Activated effector memory CD4-positive, alpha-beta T cell treated with anti-CD3 and anti-CD28 coated beads, Interleukin-2, amount 50 U/mL, for 16 hours (primary cell): ENCODE data around the gene TSPYL6.

Experiments
- DNase-seq: peaks from one replicate; pipeline ENCODE4 v3.0.0-alpha.2; 2020

The TSPYL6 gene

GRCh38 chr2:54255230-54256090 lies 569 bp downstream of the TSPYL6 start:
- no peak for DNase-seq

- no peak for DNase-seq
Observed at GRCh38 chr2:54254180-54254579, 1.8 kb downstream of the TSPYL6 start.

GRCh38 chr2:54249629-54250028 lies 6.4 kb downstream of the TSPYL6 start:
- DNase-seq, result no peak

GRCh38 chr2:54247115-54247514 lies 8.9 kb downstream of the TSPYL6 start:
- no peak for DNase-seq

GRCh38 chr2:54240515-54241469 lies 15.2 kb downstream of the TSPYL6 start:
- no peak for DNase-seq

GRCh38 chr2:54239427-54239826 lies 16.6 kb downstream of the TSPYL6 start:
- no peak for DNase-seq

- DNase-seq, result no peak
Observed at GRCh38 chr2:54237428-54237827, 18.6 kb downstream of the TSPYL6 start.

- DNase-seq, result no peak
Observed at GRCh38 chr2:54233832-54234649, 22.0 kb downstream of the TSPYL6 start.

GRCh38 chr2:54228945-54229344 lies 27.1 kb downstream of the TSPYL6 start:
- no peak for DNase-seq

- no peak for DNase-seq
Observed at GRCh38 chr2:54227798-54228197, 28.2 kb downstream of the TSPYL6 start.

- DNase-seq, result no peak
Observed at GRCh38 chr2:54226260-54226659, 29.8 kb downstream of the TSPYL6 start.

GRCh38 chr2:54224997-54225396 lies 31.0 kb downstream of the TSPYL6 start:
- no peak for DNase-seq

- DNase-seq, result no peak
Observed at GRCh38 chr2:54213082-54213481, 42.9 kb downstream of the TSPYL6 start.

GRCh38 chr2:54212456-54212855 lies 43.6 kb downstream of the TSPYL6 start:
- no peak for DNase-seq

GRCh38 chr2:54209379-54209778 lies 46.6 kb downstream of the TSPYL6 start:
- DNase-seq, result no peak

- DNase-seq, result no peak
Observed at GRCh38 chr2:54208364-54209240, 47.4 kb downstream of the TSPYL6 start.

GRCh38 chr2:54207666-54208195 lies 48.3 kb downstream of the TSPYL6 start:
- DNase-seq, result no peak

- DNase-seq, result no peak
Observed at GRCh38 chr2:54206596-54206995, 49.4 kb downstream of the TSPYL6 start.

- no peak for DNase-seq
Observed at GRCh38 chr2:54204476-54204875, 51.6 kb downstream of the TSPYL6 start.
